HUES6 (cell line): ENCODE results near the gene CIAO3.

Experiments
- H3K27ac ChIP-seq: 2 replicates; pipeline ENCODE4 v1.7.0; 2013; ENCODE audit warnings: low read depth, mild to moderate bottlenecking, low read length, inconsistent platforms
- H3K27me3 ChIP-seq: 2 replicates; pipeline ENCODE4 v1.6.1; 2013; ENCODE audit warnings: low read length; ENCODE audit not compliant: control insufficient read depth, insufficient read depth
- H3K36me3 ChIP-seq: 2 replicates; pipeline ENCODE4 v1.6.1; 2013; ENCODE audit warnings: low read length; ENCODE audit not compliant: control insufficient read depth, insufficient read depth
- H3K4me1 ChIP-seq: 2 replicates; pipeline ENCODE4 v1.6.1; 2013; ENCODE audit warnings: low read length; ENCODE audit not compliant: control insufficient read depth, insufficient read depth
- H3K4me3 ChIP-seq: 2 replicates; pipeline ENCODE4 v1.5.1; 2013; ENCODE audit warnings: low read depth, low read length
- H3K9ac ChIP-seq: one replicate; pipeline ENCODE4 v1.6.1; 2013; ENCODE audit warnings: mild to moderate bottlenecking, low read length
- H3K9me3 ChIP-seq: 2 replicates; pipeline ENCODE4 v1.6.1; 2013; ENCODE audit warnings: low read depth, low read length; ENCODE audit not compliant: control insufficient read depth, insufficient read depth

Gene CIAO3

DNA sequence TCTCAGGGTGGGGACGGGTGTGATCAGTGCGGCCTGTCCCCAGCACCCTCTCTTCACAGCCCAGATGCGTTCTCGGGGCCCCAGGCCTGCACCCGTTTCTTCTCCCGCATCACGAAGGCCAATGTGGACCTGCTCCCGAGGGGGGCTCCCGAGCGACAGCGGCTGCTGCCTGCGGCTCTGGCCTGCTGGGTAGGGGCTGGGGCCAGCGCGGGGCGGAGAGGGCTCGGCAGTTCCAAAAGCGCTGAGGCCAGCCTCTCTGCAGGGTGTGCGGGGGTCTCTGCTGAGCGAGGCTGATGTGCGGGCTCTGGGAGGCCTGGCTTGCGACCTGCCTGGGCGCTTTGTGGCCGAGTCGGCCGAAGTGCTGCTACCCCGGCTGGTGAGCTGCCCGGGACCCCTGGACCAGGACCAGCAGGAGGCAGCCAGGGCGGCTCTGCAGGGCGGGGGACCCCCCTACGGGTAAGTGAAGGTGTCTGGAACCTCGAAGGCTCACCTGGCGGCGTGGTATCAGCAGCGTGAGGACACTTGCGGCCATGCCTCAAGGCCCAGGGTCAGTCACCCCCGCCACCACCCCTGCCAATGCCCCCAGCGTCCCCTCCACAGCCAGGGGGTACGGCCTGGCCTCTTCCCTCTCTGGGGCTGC lies 24.2 kb upstream of the CIAO3 start:
- no peak overlapping the region for H3K9ac ChIP-seq
- no peaks in the 10 kb centered on the region for H3K36me3 ChIP-seq
- no peaks in the 10 kb centered on the region for H3K27me3 ChIP-seq
- peaks cover 3% of the 10 kb centered on the region; the same call in 1 of the 2 replicates for H3K4me1 ChIP-seq
- H3K27ac ChIP-seq: no peak overlapping the region
- no peaks in the 10 kb centered on the region for H3K9me3 ChIP-seq
- H3K4me3 ChIP-seq: no peak overlapping the region

DNA sequence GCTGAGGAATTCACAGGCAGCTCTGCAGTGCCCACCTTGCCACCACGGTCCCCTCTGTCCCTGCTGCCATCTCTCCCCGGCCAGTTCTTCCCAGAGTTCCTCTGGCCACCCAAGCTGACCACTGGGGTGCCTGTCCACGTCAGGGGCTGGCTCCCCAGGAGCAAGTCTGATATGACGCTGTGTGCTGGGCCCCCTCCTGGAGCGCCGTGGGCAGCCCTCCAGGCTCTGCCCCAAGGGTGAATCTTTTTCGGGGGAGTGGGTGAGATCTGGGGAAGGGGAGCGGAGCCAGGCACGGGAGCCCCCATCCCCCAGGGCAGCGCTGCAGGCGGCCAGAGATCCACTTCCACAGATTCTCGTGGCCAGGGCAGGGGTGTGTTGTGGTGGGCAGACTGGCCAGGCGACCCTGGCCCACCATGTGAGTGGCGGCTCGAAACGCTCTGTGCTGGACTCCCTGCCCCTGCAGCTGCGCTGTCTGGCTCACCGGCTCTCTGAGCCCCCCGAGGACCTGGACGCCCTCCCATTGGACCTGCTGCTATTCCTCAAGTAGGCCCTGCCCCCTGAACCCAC lies 23.5 kb upstream of the CIAO3 start:
- no peak overlapping the region for H3K9ac ChIP-seq
- H3K27me3 ChIP-seq: no peaks in the 10 kb centered on the region
- H3K4me1 ChIP-seq: peaks cover 3% of the 10 kb centered on the region; the same call in 1 of the 2 replicates
- no peaks in the 10 kb centered on the region for H3K36me3 ChIP-seq
- H3K27ac ChIP-seq: no peak overlapping the region
- H3K4me3 ChIP-seq: no peak overlapping the region
- H3K9me3 ChIP-seq: no peaks in the 10 kb centered on the region

- Histone ChIP-seq H3K9me3 (no peaks in the 10 kb centered on the region), H3K27me3 (no peaks in the 10 kb centered on the region), H3K36me3 (no peaks in the 10 kb centered on the region), H3K4me1 (0 out of 2 replicates have a peak, but pooled peaks cover 3% of the 10 kb centered on the region), H3K4me3 (no peak overlapping the region), H3K27ac (no peak overlapping the region), H3K9ac (no peak overlapping the region)
Measured at GRCh38 chr16:763369-764183, 22.8 kb upstream of the CIAO3 start.

- Histone ChIP-seq H3K36me3 (no peaks in the 10 kb centered on the region), H3K4me1 (0 out of 2 replicates have a peak, but pooled peaks cover 3% of the 10 kb centered on the region), H3K9me3 (no peaks in the 10 kb centered on the region), H3K27me3 (no peaks in the 10 kb centered on the region), H3K4me3 (no peak overlapping the region), H3K27ac (no peak overlapping the region), H3K9ac (no peak overlapping the region)
Measured at GRCh38 chr16:762595-763268, 21.9 kb upstream of the CIAO3 start.

- H3K36me3 ChIP-seq: no peaks in the 10 kb centered on the region
- no peak overlapping the region for H3K9ac ChIP-seq
- H3K4me3 ChIP-seq: no peak overlapping the region
- H3K27ac ChIP-seq: no peak overlapping the region
- H3K4me1 ChIP-seq: 0 out of 2 replicates have a peak, but pooled peaks cover 3% of the 10 kb centered on the region
- no peaks in the 10 kb centered on the region for H3K9me3 ChIP-seq
- H3K27me3 ChIP-seq: no peaks in the 10 kb centered on the region
Measured at GRCh38 chr16:761625-762513, 21.1 kb upstream of the CIAO3 start.

- Histone ChIP-seq H3K27me3 (no peaks in the 10 kb centered on the region), H3K9ac (no peak within 1 kb of the TSS), H3K4me3 (no peak within 1 kb of the TSS), H3K4me1 (0 out of 2 replicates have a peak, but pooled peaks cover 3% of the 10 kb centered on the region), H3K9me3 (no peaks in the 10 kb centered on the region), H3K27ac (no peak within 1 kb of the TSS), H3K36me3 (no peaks in the 10 kb centered on the region)
Measured at GRCh38 chr16:760545-761343, 19.9 kb upstream of the CIAO3 start, which contains the start of gene MSLN. Gene MSLN, plus strand, starts transcription at chr16:760734. Its CDS starts 1,947 bp downstream, at chr16:762681.

- Histone ChIP-seq H3K9me3 (no peaks in the 10 kb centered on the region), H3K4me1 (0 out of 2 replicates have a peak, but pooled peaks cover 3% of the 10 kb centered on the region), H3K9ac (no peak overlapping the region), H3K36me3 (no peaks in the 10 kb centered on the region), H3K27me3 (no peaks in the 10 kb centered on the region), H3K4me3 (no peak overlapping the region), H3K27ac (no peak overlapping the region)
Measured at GRCh38 chr16:760065-760464, 19.3 kb upstream of the CIAO3 start.

DNA sequence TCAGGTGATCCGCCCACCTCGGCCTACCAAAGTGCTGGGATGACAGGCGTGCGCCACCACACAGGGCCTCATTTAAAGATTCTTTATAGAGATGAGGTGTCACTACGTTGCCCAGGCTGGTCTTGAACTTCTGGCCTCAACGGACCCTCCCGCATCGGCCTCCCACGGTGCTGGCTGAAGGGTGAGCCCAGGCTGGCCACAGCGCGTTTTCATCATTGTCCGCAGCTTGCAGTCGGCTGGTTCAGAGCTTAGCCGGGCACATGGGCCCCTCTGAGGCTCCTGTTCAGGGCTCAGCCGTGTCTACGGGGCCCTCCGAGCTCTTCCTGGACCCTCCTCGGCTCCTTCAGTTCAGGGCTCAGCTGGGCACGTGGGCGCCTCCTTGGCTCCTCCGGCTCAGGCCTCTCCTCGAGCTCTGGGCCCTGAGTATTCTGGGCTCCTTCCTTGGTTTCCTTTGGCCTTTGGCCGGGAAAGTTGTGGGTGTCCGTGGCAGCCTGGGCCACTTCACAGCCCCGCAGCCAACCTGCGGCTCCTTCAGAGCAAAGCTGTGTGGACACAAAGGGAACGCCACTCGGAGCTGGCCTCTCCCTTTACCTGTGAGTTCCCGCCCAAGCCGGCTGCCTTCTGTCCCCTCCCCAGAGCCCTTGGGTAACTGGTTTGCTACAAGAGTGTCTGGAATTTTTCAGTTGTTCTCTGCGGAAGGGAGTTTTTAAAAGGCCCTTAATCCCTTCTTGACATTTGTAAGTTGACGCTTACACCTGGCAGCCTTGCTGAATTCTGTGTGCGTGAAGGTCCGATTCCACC lies 18.5 kb upstream of the CIAO3 start:
- Histone ChIP-seq H3K4me3 (no peak overlapping the region), H3K4me1 (0 out of 2 replicates have a peak, but pooled peaks cover 3% of the 10 kb centered on the region), H3K9ac (no peak overlapping the region), H3K27ac (no peak overlapping the region), H3K27me3 (no peaks in the 10 kb centered on the region), H3K9me3 (no peaks in the 10 kb centered on the region), H3K36me3 (no peaks in the 10 kb centered on the region)

- Histone ChIP-seq H3K9me3 (no peaks in the 10 kb centered on the region), H3K36me3 (no peaks in the 10 kb centered on the region), H3K4me3 (no peak overlapping the region), H3K4me1 (peaks cover 13% of the 10 kb centered on the region), H3K27ac (no peak overlapping the region), H3K9ac (no peak overlapping the region), H3K27me3 (peaks cover 7% of the 10 kb centered on the region; the same call in 1 of the 2 replicates)
Measured at GRCh38 chr16:756428-756827, 15.6 kb upstream of the CIAO3 start.
